Measurements from ENCODE around the gene LTB4R.
"Not testable (repeated sequence)": the region's sequence is repeated elsewhere in the genome, so short reads cannot be mapped to it uniquely, and the experiment has no call there.

The LTB4R gene

GRCh38 chr14:24343795-24344660, 32.7 kb downstream of the LTB4R start:
- DNase-seq (ENCODE audit: low spot score) = no peak

GRCh38 chr14:24347134-24347533, 35.8 kb downstream of the LTB4R start:
- no peak for DNase-seq (ENCODE audit: low spot score)

DNA sequence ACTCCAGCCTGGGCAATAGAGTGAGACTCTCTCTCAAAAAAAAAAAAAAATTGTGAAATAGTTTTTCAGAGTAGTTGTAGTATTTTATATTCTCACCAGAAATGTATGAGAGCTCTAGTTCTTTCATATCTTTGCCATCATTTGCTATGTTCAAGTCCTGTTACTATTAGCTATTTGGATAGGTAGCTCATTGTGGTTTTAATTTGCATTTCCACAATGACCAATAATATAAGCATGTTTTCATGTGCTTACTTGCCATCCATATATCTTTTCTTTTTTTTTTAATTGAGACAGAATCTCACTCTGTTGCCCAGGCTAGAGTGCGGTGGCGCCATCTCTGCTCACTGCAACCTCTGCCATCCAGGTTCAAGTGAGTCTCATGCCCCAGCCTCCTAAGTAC, 36.9 kb downstream of the LTB4R start:
- DNase-seq (ENCODE audit: low spot score) = no peak

DNA sequence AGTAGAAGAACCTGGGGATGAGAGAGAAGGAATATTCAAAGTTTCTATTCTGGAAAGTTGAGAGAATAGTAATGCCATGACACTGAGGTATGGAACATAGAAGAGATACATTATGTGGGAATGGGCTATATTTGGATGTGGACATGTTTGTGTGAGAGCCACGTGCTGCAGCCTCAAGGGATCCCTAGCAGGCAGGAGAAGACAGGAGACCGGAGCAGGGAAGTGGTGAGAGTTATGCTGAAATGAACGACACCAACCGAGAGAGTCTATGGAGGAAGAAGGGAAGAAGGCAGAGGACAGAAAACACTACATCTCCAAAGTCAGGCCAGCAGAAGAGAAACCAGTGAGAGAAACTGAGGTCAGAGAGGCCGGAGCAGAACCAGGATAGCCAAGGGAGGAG, 38.4 kb downstream of the LTB4R start:
- no peak for DNase-seq (ENCODE audit: low spot score)

DNA sequence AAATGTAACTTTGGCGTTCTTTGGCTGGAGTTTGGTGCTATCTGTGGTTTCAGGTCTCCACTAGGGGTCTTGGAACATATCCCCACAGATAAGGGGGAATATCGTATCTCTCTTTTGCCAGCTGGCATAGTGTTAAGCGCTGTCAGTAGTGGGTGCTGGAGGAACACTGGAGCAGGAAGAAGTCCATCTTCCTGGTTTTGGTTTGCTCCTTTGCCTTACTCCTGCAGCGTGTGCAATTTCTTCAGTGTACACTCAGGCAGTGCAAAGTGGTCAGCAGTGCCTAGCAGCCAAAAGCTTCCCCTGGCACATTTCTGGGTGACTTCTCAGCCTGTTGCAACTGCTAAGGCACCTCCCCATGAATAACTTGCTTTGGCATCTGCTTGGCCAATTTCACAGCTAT, 40.2 kb downstream of the LTB4R start:
- DNase-seq (ENCODE audit: low spot score) = no peak

DNA sequence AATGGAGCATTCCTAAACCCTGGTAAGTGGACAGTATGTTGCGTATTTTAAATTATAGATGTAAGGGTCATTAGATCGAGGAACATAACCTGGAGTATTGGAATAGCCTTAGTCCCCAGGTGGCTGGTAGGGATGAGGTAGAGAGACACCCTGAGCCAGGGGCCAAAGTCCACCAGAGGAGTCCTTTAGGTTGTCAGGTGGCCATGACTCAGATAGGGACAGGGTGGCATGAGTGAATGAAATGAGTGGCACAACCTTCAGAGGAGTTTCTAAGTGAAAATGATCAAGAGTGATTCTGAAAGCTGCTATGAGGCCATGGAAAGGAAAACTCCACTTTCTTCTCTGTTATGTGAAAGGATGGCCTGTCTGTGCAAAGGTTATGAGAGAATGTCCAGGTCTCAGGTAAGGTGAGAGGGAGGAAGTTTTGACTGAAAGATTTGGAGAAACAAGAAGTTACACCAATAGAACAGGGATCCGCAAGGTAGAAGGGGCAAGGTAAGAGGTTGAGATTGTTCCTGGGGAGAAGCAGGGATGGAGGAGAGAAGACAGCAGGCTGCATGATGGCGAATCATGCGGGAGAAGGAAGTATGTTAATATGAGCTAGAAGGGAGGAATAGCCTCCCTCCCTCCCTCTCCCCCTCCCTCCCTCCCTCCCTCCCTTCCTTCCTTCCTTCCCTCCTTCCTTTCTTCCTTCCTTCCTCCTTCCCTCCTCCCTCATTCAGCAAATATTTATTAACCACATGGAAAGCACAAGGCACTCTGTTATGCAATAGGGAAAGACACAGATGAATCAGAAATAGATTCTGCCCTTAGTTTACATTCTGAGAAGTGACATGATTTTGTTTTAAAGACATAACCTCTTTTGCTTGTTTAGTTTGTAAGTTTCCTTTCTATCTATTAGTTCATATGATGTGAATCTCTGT, 42.5 kb downstream of the LTB4R start:
- no peak for DNase-seq (ENCODE audit: low spot score)

DNA sequence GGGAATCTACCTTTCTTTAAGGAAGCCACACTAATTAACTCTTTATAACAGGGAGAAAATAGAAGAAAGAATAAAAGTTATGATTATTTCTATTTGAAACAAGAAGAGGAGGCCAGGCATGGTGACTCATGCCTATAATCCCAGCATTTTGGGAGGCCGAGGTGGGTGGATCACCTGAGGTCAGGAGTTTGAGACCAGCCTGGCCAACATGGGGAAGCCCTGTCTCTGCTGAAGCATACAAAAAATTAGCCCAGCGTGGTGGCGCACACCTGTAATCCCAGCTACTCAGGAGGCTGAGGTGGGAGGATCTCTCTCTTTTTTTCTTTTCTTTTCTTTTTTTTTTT, 43.2 kb downstream of the LTB4R start:
- DNase-seq (ENCODE audit: low spot score) = not testable (repeated sequence)

DNA sequence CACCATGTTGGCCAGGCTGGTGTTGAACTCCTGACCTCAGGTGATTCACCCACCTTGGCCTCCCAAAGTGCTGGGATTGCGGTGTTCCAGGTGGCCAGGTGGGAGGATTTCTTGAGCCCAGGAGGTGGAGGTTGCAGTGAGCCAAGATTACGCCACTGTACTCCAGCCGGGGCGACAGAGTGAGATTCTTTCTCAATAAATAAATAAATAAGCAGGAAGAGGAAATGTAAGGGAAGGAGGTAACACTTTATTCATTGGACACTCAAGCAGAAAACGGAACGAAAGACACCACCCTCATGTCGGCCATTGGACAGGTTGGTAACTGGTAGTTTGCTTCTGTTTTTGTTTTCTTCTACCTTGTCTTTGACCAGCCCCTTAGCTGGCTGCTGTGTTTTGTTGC, 43.7 kb downstream of the LTB4R start:
- no peak for DNase-seq (ENCODE audit: low spot score)

DNA sequence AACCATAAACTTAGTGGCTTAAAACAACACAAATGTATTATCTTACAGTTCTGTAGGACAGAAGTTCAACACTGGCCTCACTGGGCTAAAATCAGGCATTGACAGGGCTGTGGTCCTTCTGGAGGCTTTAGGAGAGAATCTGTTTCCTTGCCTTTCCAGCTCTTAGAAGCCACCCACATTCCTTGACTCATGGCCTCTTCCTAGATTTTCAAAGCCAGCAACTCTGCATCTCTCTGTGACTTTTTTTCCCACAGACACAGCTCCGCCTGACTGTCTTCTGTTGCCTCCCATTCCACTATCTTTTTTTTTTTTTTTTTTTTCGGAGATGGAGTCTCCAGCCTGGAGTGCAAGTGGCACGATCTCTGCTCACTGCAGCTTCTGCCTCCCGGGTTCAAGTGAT, 44.9 kb downstream of the LTB4R start:
- DNase-seq (ENCODE audit: low spot score) = no peak

DNA sequence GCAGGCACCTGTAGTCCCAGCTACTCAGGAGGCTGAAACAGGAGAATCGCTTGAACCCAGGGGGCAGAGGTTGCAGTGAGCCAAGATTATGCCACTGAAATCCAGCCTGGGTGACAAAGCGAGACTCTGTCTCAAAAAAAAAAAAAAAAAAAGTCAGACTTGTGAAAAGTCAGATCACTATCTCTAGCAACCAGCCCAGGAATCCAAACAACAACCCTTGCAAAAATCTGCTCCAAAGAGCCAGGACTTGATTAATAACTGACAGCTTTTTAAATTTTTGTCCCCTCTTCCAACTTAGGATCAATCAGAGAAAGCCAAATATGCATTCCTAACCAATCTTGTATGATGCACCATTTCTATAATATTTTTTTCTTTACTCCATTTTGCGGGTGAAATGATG, 49.0 kb downstream of the LTB4R start:
- DNase-seq (ENCODE audit: low spot score) = no peak

- DNase-seq (ENCODE audit: low spot score) = no peak
These were observed 50.0 kb downstream of the LTB4R start for GRCh38 chr14:24361326-24361725.

DNA sequence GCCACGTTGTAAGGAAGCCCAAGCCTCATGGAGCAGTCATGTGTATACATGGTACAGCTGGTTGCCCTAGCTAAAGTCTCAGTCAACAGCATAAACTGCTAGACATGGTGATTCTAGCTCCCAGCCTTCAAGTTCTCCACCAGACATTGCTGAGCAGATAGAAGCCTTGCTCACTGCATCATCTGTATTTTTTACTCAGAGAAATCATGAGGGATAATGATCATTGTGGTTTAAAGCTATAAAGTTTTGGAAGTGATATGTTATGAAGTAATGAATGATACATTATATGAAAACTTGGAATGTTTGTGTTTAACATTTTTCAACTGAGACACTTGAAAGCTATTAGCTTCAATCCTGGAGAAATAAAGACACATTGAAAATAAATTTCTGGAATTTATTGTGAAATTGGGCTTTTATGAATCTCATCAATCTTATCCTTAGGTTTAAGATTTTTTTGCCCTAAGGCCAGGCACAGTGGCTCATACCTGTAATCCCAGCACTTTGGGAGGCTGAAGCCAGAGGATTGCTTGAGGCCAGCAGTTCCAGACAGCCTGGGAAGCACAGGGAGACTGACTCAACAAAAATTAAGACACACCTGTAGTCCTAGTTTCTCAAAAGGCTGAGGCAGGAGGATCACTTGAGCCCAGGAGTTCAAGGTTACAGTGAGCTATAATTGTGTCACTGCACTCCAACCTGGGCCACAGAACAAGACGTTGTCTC, 51.1 kb downstream of the LTB4R start:
- no peak for DNase-seq (ENCODE audit: low spot score)

DNA sequence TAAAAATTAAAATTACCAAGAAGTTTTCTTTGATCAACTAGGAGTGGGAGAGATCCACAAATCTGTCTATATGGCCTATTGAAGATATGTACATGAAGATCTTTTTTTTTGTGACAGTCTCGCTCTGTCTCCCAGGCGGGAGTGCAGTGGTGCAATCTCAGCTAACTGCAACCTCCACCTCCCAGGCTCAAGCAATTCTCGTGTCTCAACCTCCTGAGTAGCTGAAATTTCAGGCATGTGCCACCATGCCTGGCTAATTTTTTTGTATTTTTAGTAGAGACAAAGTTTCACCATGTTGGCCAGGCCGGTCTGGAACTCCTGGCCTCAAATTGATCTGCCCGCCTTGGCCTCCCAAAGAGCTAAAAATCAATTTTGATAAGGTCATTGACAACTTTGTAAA, 52.1 kb downstream of the LTB4R start:
- DNase-seq (ENCODE audit: low spot score) = no peak

GRCh38 chr14:24364841-24365240, 53.5 kb downstream of the LTB4R start:
- DNase-seq (ENCODE audit: low spot score) = no peak

GRCh38 chr14:24365600-24366412, 54.5 kb downstream of the LTB4R start:
- DNase-seq (ENCODE audit: low spot score) = peak; percentile 68

- DNase-seq (ENCODE audit: low spot score) = no peak
These were observed 55.1 kb downstream of the LTB4R start for GRCh38 chr14:24366413-24366720.

- peak; percentile 7 for DNase-seq (ENCODE audit: low spot score)
These were observed 55.6 kb downstream of the LTB4R start for GRCh38 chr14:24366721-24367513.
